UCSD-AML1 (cell line): ENCODE results near the gene DAAM2.

Experiments used
- DNase-seq: peaks from one replicate; lab custom pipeline; 2025; ENCODE audit not compliant: unreplicated experiment; lab: John Stamatoyannopoulos, UW

The DAAM2 gene

DNA sequence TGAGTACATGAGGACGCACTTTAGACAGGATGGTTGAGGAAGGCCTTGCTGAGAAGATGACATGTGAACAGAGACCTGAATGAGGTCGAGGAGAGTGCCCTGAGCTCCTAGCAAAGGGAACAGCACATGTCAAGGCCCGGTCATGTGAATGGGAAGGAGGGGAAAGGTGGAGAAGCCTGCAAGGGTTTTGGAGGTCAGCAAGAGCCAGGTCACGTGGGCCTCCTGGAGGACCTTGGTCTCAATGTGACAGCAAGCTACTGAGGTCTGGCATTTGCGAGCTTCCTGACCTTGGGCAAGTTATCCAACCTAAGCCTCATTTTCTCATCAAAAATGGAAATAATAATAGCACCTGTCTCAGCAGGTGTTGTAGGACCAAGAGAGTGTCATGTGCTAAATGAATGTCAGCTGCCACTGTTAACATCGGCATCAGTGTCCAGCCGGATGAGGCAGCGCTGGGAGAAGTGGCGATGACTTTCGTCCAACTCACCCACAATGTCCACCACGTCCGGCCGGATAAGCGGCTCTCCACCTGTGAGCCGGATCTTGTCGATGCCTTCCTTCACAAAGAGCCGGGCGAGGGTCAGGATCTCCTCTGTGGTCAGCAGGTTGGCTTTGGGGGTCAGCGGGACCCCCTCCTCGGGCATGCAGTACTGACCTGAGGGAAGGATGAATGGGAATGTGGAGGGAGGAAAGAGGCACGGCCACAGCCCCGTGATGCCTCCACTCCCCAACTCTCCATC lies 133.2 kb downstream of the DAAM2 start:
- no peak for DNase-seq

DNA sequence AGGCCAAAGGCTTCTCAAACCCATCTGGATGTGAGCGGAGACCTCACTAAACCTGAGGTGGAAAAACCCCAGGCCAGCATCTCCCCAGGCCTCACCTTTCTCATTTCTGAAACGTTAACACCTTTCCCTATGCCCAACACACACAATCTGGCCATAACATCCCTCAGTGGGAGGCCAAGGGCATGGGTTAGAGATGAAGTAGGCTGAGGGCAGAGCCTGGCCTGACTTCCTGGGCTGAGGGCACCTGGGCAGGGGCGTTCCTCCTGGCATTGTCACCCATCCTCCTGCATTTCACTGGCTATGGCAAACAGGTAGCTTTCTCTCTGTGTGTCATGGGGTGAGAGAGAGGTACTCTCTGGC lies 133.7 kb downstream of the DAAM2 start:
- no peak for DNase-seq

DNA sequence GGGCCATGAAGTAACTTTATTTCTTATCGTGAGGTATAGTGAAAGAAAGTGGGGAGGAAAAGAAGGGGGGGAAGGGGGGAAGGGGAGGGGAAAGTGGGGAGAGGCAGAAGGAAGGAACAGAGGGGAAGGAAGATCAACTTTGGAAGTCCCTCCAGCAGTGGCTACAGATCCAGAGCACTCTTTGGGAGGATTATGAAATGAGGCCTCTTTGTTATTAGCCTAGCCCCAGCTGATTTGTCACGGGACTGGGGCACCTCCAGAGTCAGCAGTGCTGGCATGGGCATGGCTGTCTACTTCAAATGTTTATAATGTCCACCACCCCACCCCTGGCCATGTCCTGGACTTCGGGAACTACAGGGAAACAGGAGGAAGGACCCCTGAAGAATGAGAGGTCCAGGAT lies 134.5 kb downstream of the DAAM2 start:
- no peak for DNase-seq

DNA sequence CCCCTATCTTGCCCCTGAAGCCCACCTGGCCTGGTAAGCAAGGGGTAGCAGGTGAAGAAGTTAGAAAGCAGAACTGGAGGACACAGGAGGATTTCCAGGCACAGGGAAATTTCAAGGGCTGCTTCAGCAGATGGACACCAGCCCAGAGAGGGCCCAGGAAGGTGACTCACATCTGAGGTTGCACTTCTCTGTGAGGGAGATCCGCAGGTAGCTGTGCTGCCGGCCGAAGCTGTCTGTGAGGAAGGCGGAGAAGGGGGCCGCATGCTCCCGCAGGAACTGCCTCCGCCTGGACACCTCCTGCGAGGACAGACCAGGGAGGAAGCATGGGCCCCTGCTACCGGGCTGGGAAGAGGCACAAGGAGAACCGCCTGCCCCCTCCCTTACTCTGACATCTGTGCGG lies 135.0 kb downstream of the DAAM2 start:
- DNase-seq, result no peak

DNA sequence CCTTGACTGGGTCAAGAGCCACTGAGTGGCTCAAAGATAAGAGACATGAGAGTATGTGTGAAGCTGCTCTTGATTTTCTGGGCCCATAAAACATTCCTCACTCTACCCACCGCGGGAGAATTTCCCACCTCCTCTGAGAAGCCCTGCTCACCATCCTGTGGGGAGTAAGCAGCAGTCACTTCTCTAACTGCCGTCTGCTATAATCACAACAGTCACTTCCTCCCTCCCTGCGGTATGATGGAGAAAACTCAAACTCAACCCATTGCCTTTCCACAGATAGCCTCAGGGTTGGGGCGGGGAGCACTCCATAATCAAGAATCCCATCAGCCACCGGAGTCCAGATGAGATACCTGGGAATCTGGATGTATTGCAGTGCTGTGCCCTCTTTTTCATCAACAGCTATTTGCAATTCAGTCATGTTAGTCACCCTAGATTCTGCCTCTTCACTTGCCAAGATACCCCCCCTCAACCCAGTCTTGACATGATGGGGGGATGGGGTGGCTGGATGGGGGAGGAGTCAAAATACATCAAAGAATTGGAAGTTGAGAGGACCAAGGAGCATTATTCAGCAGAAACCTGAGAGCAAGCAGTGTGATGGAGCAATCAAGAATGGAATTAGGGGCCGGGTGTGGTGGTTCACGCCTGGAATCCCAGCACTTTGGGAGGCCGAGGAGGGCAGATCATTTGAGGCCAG lies 137.0 kb downstream of the DAAM2 start:
- no peak for DNase-seq

DNA sequence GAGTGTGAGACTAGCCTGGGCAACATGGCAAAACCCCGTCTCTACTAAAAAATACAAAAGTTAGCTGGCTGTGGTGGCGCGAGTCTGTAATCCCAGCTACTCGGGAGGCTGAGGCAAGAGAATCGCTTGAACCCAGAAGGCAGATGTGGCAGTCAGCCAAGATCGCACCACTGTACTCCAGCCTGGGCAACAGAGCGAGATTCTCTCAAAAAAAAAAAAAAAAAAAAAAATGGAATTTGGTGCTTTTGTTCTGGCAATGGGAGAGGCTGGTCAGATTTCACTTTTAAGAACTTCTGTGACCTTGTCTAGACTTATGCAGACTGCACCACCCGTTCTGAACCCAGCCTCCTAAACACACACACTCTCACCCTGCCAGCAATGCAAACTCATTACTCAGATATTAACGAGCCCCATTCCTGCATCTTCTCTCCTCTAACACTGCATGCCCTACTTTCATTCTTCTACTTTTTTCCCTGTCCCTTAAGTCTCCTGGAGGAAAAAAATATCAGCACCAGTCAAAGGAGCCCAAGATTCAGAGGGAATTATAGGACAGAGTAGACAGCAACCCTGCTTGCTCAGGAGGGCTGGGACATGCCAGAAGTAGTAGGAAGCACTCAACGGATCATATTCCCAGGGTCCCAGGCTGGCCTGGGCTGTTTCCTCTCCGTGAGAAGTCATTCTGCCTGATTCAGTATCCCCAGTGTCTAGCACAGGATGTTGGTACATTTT lies 137.7 kb downstream of the DAAM2 start:
- DNase-seq, result no peak

DNA sequence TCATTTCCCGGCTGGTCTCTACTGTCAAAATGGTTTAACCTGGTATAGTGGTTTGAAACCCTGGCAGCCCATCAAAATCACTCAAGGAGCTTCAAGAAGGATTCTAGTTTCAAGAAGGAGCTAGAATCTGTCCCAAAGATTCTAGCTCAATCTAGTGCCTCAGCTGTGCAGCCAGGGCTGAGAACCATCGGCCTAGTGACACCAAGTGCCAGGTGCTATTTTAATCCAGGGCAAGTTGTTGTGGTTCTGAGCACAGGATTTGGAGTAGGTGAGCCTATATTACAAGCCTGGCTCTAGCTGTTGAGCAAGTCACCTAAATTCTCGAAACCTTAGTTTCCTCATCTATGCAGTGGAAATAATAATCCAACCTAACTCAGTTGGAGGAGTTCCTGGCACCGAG lies 138.4 kb downstream of the DAAM2 start:
- no peak for DNase-seq

DNA sequence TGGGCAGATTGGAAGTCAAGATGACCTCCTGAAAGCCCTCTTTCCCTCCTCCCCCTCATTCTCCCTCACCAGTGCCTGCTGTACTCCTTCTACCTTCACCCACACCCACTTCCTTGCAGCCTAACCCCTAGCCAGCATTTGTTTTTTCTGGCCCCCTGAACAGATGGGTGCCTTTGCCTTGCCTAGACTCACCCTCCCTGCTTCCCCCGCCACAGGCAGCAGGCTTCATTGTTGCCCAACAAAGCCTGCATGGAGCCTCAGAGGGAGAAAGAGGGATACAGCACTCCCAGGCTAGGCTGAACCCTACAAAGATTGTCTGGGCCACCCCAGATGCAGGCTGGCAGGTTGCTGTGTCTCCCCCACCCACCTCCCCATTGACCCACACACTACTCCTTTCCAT lies 139.4 kb downstream of the DAAM2 start:
- no peak for DNase-seq

DNA sequence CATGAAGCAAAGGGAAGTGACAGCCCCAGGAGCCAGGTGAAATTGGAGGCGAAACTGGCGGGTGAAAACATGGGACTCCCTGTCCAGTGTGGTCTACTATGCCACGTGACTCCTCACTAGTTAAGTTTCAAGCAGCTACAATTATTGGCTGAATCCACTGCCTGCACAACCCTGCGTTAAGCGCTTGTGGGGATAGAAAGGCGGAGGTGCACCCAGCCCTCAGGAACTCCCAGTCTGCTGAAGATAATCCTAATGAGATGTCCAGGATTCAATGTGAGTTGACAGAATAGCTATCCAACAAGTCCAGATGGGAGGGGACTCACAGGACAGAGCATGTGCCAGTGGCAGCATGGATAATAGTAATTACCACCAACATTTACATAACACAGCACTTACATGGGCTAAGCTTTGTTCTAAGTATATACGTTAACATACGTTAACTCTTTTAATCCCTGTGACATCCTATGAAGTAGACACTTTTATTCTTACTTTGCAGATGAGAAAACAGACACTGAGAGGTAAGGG lies 140.3 kb downstream of the DAAM2 start:
- no peak for DNase-seq

DNA sequence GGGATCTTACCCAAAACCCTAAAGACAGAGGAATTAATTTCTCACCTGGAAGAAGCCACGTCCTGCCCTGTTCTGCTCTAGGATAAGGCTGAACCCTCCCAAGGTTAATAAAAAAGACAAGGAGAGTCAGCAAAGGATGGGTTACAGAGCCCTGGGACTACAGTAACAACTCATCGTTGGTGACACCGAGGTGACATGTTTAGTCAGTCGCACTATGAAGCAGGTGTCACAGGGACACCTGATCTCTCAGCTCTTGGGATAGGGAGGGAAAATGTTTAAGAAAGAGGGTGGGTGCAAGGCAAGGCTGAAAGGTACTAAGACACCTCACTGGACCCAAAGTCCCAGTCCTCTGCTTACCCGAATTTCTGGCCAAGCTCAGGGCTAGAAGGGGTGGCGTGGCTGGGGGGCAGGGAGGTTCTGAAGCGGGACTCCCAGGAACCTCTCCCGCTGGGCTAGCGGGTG lies 141.5 kb downstream of the DAAM2 start:
- no peak for DNase-seq

DNA sequence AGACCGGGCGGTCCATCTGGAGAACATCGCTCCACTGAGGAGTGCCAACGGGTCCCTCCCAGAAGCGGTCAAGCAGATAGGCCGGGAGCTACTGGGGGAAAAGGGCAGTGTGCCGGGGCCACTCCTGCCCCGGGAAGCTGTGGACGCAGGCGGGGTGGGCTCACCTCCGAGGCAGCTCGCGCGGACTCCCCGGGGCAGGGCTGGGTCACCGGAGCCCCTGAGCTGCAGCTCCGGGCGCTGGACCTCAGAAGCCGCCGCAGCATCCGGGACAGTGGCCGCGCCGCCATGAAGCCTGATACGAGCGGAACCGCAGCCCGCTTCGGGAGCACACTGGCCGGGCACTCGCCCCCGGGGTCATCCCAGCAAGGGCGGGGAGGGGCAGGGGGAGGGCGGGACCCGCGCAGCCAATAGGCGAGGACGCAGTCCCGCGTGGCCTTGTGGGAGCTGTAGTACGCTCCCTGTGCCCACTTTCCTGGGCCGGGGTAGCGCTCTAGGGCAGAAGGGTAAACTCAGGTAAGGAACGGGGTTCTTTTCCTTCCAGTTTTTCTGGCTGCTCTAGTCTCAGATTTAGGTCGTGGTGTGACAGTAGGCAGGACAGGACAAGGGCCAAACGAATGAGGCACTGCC lies 142.1 kb downstream of the DAAM2 start, which contains the start of gene MOCS1:
MOCS1 (minus strand) TSS at position 332 of the 627 bp plus-strand sequence; CDS start at position 287, 45 bp downstream.
- no peak for DNase-seq

DNA sequence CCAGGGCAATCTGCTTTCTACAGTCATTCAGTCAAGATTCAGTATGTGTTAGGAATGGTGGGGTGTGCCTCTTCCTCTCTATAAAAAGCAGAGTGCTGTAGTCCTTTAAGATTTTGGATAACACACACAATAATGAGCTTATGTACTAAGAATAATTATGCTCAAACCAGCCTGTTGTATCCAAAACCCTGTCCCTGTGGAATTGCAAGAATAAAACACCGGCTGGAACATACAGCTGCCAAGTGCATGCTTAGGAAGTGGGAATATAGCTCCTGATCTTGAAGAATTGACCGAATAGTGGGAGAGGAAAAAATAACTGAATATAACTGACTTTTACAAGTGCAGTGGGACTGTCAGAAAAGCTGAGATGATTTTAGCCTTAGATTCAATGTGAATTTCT lies 143.1 kb downstream of the DAAM2 start:
- no peak for DNase-seq

DNA sequence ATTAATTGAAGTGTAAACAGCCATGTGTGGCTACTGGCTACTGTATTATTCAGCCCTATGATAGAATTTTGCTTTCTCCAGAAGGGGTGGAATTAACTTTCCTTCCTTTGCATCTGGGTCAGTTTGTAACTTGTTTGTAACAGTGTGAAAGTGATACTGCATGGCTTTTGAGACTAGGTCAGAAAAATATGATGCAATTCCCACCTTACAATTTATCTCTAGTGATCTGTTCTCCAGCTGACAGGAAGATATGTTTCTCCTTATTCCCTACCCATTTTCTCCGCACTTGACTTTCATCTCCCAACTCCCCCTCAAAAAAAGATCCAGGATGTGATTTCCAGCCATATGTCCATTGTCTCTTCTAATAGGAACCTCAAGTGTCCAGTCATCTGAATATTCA lies 144.7 kb downstream of the DAAM2 start:
- no peak for DNase-seq

DNA sequence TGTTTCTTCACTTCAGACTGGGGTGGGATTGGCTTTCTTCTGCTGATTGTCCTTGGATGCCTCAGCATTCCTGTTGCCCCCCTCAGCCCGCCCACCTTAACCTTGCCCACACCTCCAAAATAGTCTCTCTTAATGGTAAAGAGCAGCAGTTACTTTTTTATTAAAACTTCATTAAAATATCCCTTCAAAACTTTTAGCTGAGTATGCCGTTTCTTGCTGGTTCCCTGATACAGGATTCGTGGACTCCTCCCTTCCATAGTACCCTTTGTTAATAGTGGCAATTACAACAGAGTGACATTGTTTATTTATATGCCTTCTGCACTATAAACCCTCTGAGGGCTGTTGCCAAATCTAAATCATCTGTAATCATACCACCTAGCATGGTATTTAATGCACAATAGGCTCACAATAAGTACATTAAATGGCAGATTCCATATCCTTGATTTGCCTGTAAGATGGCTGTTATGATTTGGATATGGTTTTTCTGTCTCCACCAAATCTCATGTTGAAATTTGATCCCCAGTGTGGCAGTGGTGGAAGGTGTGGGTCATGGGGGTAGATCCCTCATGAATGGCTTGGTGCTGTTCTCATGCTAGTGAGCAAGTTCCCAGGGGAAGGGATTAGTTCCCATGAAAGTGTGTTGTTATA lies 145.6 kb downstream of the DAAM2 start:
- DNase-seq, result no peak

DNA sequence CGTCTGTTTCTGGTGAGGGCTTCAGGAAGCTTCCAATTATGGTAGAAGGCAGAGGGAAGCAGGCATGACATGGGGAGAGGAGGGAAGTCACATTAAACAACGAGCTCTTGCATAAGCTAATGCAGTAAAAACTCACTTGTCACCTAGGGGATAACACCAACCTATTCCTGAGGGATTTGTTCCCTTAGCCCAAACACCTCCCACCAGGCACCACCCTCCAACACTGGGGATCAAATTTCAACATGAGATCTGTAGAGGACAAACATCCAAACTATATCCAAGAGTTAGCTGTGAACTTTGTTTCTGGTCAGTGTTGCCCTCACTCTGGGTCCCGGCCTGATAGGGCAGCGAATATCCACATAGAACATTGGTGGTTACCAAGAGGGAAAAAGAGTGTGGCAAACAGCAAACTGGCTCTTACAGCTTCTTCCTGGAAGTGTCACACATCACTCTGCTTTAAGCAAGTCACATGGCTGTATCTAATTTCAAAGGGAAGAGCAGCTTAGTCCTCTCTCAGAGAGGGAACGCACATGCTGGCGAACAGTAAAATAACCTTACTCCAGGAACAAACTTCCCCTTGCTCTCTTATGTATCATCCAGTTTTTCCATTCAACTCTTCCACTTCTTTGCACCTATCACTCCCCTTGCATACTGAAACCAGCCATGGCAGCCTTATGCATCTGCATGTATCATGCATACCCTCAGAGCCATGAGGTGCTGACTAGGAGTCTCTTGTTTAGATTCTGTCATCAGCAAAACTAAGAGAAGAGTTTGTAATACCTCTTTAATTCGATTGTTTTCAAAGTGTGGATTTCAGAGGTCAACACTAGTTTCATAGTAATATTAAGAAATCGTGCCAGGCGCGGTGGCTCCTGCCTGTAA lies 146.8 kb downstream of the DAAM2 start:
- no peak for DNase-seq

DNA sequence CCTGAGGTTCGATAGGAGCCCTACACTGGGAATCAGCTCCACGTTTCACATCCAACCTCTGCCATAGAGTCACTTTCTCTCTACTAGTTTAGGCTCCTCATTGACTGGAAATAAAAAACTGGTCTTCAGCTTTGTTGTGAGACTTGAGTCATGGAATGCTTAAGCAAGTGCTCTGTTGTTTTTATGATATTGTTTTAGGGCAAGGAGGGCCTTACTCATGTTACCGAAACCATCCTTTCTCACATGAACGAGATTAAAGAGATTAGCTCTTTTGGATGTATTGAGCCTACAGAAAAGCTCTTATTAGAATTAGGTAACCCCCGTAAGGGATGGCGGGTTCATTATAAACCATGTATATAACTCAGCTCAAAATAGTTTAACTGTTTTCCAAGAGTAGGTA lies 149.0 kb downstream of the DAAM2 start:
- no peak for DNase-seq

DNA sequence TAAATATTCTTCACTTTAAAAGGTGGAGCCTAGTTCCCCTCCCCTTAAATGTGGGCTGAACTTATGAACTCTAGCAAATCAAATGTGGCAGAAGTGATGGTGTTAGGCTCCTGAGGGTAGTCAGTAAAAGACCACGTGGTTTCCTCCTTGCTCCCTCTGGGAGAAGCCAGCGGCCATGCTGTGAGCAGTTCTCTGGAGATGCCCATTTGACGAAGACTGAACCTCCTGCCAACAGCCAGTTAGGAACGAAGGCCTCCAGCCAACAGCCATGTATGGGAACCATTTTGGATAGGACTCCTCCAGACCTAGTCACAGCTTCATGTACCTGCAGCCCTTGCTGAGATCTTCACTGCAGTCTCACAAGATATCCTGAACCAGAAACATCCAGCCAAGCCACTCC lies 149.6 kb downstream of the DAAM2 start:
- no peak for DNase-seq

DNA sequence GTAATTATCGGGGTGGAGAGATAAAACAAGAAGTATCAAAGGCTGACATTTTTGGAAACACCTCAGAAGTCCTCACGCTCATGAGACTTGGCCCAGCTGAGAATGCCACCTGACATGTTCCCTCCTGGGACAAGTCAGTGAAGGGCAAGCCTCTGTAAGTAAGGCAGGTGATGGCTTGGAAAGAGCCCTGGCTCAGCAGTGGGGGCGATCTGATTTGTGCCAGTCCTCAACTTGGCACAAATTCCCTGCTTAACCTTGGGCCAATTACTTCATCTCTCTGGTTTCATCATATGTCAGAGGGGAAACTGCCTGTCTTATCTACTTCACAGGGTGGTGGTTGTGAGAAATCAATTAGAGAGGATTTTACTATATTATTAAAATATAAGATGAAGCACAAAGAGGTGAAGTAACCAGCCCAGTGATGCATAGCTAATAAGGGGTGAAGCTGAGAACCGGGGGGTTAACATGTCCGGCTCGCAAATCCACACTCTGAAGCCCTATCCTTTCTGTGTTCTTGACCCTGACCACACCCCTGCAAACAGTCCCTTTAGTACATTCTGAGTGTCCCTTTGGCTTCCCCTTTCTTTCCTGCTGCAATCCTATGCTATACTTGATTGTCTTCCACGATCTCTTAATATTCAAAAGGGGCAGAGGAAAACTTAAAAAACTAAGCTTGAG lies 150.9 kb downstream of the DAAM2 start:
- DNase-seq, result no peak

DNA sequence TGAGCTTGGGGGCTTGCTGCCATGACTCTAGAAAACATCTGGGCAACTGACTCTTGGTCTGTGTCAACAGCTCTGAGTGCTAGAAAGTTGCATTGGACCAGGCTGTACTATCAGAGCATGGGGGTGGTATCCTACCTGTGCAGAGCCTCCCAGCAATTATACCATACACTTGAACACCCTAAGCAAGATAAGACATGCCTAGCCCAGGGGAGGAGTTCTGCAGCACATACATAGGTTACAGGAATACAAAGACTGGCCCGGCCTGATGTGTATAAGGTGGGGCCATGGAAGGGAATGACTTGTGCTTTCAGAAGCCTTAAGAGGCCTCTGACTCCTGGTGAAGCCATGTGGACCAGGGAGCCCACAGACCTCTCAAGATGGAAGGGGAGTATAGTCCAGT lies 153.4 kb downstream of the DAAM2 start:
- no peak for DNase-seq
